ENCODE measurements around the gene UPB1. TPM values are rescaled to one million over a fixed set of nuclear protein-coding genes. Genes with fewer than 3 reads are reported as not detected.

The UPB1 gene
- total RNA-seq, 3 donors from 2014 or later (not counting 1 experiment from before 2014, with no cell fraction given), result 0.33 to 1.6 (median 0.50) TPM

DNA sequence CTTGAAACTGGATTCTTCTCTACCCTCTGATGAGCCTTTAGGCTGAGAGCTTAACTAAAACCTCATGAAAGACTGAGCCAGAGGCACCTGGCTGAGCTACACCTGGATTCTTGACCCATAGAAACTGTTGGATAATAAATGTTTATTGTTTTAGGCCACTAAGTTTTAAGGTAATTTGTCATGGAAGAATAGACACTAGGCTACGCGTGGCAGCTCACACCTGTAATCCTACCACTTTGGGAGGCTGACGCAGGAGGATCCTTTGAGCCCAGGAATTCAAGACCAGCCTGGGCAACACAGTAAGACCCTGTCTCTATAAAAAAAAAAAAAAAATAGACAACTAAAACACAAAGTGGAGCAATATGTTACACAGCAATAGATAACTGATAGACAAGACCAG, 29.2 kb upstream of the UPB1 start:
- no peak overlapping the region for H3K27ac ChIP-seq (ENCODE audit: low read length)
- Mint-ChIP-seq H3K9me3 (no peaks in the 10 kb centered on the region), H3K4me1 (no peaks in the 10 kb centered on the region), H3K4me3 (no peak overlapping the region), H3K36me3 (no peaks in the 10 kb centered on the region), H3K27me3 (ENCODE audit: low read depth in 2 of 2) (no peaks in the 10 kb centered on the region), H3K27ac (no peak overlapping the region)
- intact Hi-C loops (cut with micrococcal nuclease), result no loop called here
- TF ChIP-seq, protein P1, sequence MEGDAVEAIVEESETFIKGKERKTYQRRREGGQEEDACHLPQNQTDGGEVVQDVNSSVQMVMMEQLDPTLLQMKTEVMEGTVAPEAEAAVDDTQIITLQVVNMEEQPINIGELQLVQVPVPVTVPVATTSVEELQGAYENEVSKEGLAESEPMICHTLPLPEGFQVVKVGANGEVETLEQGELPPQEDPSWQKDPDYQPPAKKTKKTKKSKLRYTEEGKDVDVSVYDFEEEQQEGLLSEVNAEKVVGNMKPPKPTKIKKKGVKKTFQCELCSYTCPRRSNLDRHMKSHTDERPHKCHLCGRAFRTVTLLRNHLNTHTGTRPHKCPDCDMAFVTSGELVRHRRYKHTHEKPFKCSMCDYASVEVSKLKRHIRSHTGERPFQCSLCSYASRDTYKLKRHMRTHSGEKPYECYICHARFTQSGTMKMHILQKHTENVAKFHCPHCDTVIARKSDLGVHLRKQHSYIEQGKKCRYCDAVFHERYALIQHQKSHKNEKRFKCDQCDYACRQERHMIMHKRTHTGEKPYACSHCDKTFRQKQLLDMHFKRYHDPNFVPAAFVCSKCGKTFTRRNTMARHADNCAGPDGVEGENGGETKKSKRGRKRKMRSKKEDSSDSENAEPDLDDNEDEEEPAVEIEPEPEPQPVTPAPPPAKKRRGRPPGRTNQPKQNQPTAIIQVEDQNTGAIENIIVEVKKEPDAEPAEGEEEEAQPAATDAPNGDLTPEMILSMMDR (IDR thresholded peaks at IDR 0.05), result no peak
- no peaks in the 10 kb centered on the region for H3K36me3 ChIP-seq (ENCODE audit: control insufficient read depth, insufficient read depth, low read length)
- no peaks in the 10 kb centered on the region for H3K27me3 ChIP-seq (ENCODE audit: control insufficient read depth, insufficient read depth, low read length)
- H3K9me3 ChIP-seq (ENCODE audit: control insufficient read depth, insufficient read depth, low read length), result no peaks in the 10 kb centered on the region
- 100% methylated on average over 3 of the region's 3 CpGs for WGBS (ENCODE audit: insufficient coverage)
- no peaks in the 10 kb centered on the region for H3K4me1 ChIP-seq (ENCODE audit: control insufficient read depth, insufficient read depth, low read length)
- no peak for ATAC-seq
- no peak for DNase-seq
- H3K4me3 ChIP-seq (ENCODE audit: low read length), result no peak overlapping the region

DNA sequence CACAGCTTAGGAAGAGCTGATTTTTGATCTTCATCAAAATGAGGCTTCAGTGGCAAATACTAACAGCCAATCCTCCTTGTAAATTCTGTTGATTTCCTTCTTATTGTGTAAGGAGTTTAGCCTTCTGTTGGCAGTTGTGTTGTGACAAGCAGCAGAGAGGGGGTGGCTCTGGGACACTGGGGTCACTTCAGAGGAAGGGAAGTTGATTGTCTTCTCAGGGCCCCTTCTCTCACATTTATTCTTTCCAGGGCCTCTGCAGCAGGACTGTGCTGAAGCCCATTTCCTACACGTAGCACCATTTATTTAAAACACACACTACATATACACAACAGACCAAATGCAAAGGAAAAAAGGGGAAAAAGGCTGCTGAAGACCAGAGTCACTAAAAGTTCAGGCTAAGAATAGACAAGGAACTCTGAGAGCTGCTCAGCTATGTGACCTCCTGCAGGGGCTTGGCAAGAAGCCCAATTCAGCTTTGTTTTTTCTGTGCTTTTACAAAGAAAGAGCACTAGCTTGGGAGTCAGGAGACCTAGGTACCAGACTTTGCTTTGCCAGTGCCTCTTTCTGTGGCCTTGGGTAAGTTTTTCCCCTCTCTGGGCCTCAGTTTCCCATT, 28.3 kb upstream of the UPB1 start:
- no peaks in the 10 kb centered on the region for H3K27me3 Mint-ChIP-seq (ENCODE audit: low read depth in 2 of 2)
- H3K36me3 Mint-ChIP-seq, result no peaks in the 10 kb centered on the region
- WGBS (ENCODE audit: insufficient coverage), result 43% methylated on average over 1 of the region's 1 CpG
- no peak overlapping the region for H3K27ac Mint-ChIP-seq
- H3K9me3 Mint-ChIP-seq, result no peaks in the 10 kb centered on the region
- no peak for DNase-seq
- H3K4me1 ChIP-seq (ENCODE audit: control insufficient read depth, insufficient read depth, low read length), result no peaks in the 10 kb centered on the region
- no peaks in the 10 kb centered on the region for H3K9me3 ChIP-seq (ENCODE audit: control insufficient read depth, insufficient read depth, low read length)
- no peak overlapping the region for H3K27ac ChIP-seq (ENCODE audit: low read length)
- no peaks in the 10 kb centered on the region for H3K36me3 ChIP-seq (ENCODE audit: control insufficient read depth, insufficient read depth, low read length)
- intact Hi-C loops (cut with micrococcal nuclease), result no loop called here
- H3K27me3 ChIP-seq (ENCODE audit: control insufficient read depth, insufficient read depth, low read length), result no peaks in the 10 kb centered on the region
- H3K4me1 Mint-ChIP-seq, result no peaks in the 10 kb centered on the region
- no peak overlapping the region for H3K4me3 Mint-ChIP-seq
- ATAC-seq, result no peak
- TF ChIP-seq, protein P1 (IDR thresholded peaks at IDR 0.05), result no peak
- no peak overlapping the region for H3K4me3 ChIP-seq (ENCODE audit: low read length)

DNA sequence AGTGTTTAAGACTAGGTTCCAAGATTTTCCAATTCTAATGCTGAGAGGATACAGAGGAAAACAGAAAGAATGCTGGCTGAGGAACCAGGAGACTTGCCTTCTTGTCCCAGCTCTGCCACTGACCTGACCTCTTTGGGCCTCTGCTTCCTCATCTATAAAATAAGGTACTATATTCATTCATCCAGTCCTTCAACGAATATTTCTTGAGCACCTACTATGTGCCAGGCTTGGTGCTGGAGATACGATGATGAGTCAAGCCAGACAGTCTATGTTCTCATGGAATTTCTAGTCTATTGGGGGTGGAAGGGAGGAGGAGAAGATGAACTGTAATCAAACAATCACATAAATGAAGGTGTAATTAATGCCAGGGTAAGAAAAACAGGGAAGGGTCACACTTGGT, 27.8 kb upstream of the UPB1 start:
- no peaks in the 10 kb centered on the region for H3K9me3 ChIP-seq (ENCODE audit: control insufficient read depth, insufficient read depth, low read length)
- no peaks in the 10 kb centered on the region for H3K4me1 ChIP-seq (ENCODE audit: control insufficient read depth, insufficient read depth, low read length)
- no peaks in the 10 kb centered on the region for H3K36me3 Mint-ChIP-seq
- WGBS (ENCODE audit: insufficient coverage), result 72% methylated on average over 2 of the region's 2 CpGs
- no peaks in the 10 kb centered on the region for H3K9me3 Mint-ChIP-seq
- TF ChIP-seq, protein P1 (IDR thresholded peaks at IDR 0.05), result no peak
- no peak overlapping the region for H3K4me3 ChIP-seq (ENCODE audit: low read length)
- no peak for ATAC-seq
- intact Hi-C loops (cut with micrococcal nuclease), result no loop called here
- no peak overlapping the region for H3K27ac ChIP-seq (ENCODE audit: low read length)
- H3K27me3 ChIP-seq (ENCODE audit: control insufficient read depth, insufficient read depth, low read length), result no peaks in the 10 kb centered on the region
- no peak overlapping the region for H3K4me3 Mint-ChIP-seq
- H3K27me3 Mint-ChIP-seq (ENCODE audit: low read depth in 2 of 2), result no peaks in the 10 kb centered on the region
- H3K27ac Mint-ChIP-seq, result no peak overlapping the region
- no peak for DNase-seq
- H3K4me1 Mint-ChIP-seq, result no peaks in the 10 kb centered on the region
- H3K36me3 ChIP-seq (ENCODE audit: control insufficient read depth, insufficient read depth, low read length), result no peaks in the 10 kb centered on the region

DNA sequence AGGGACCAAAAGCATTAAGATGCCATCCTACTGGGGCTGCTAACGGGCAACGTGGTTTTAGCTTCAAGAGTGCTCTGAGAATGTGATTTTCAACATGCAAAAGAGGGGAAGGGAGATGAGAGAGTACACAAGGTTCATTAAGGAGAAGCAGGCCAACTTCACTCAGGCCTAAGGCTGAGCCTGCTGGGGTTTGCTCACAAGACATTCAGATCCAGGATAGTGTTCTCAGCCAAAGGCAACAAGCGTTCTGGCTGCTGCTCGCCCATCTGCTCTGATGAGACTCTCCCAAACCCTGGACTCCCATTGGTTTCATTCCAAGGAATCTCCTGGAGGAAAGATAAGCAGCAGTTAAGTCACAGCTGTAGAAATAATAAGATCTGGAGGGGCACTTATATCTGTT, 23.6 kb upstream of the UPB1 start:
- Mint-ChIP-seq H3K27ac (no peak overlapping the region), H3K9me3 (no peaks in the 10 kb centered on the region), H3K4me1 (no peaks in the 10 kb centered on the region), H3K36me3 (no peaks in the 10 kb centered on the region), H3K27me3 (ENCODE audit: low read depth in 2 of 2) (no peaks in the 10 kb centered on the region), H3K4me3 (peak overlapping the region; percentile 5)
- WGBS (ENCODE audit: insufficient coverage), result 84% methylated on average over 4 of the region's 4 CpGs
- intact Hi-C loops (cut with micrococcal nuclease), result no loop called here
- no peaks in the 10 kb centered on the region for H3K9me3 ChIP-seq (ENCODE audit: control insufficient read depth, insufficient read depth, low read length)
- no peak for ATAC-seq
- TF ChIP-seq, protein P1 (IDR thresholded peaks at IDR 0.05), result no peak
- no peaks in the 10 kb centered on the region for H3K36me3 ChIP-seq (ENCODE audit: control insufficient read depth, insufficient read depth, low read length)
- no peak for DNase-seq
- no peak overlapping the region for H3K27ac ChIP-seq (ENCODE audit: low read length)
- no peak overlapping the region for H3K4me3 ChIP-seq (ENCODE audit: low read length)
- H3K4me1 ChIP-seq (ENCODE audit: control insufficient read depth, insufficient read depth, low read length), result no peaks in the 10 kb centered on the region
- no peaks in the 10 kb centered on the region for H3K27me3 ChIP-seq (ENCODE audit: control insufficient read depth, insufficient read depth, low read length)
